Activated CD4-positive, alpha-beta T cell treated with anti-CD3 and anti-CD28 coated beads, Interleukin-2, Interleukin-4, amounts not matched to agents 100 ng/mL and 50 ng/mL, durations not matched to agents 16 hours and 8 hours (primary cell): Measurements from ENCODE around the gene LARGE1.
"Not testable (repeated sequence)": the region's sequence is repeated elsewhere in the genome, so short reads cannot be mapped to it uniquely, and the experiment has no call there.

Experiments
- DNase-seq: peaks from one replicate; pipeline ENCODE4 v3.0.0-alpha.2; 2020; ENCODE audit warnings: low spot score

The LARGE1 gene

GRCh38 chr22:33593818-33594217 lies 326.5 kb downstream of the LARGE1 start:
- no peak for DNase-seq

GRCh38 chr22:33591946-33592345 lies 328.3 kb downstream of the LARGE1 start:
- no peak for DNase-seq

DNA sequence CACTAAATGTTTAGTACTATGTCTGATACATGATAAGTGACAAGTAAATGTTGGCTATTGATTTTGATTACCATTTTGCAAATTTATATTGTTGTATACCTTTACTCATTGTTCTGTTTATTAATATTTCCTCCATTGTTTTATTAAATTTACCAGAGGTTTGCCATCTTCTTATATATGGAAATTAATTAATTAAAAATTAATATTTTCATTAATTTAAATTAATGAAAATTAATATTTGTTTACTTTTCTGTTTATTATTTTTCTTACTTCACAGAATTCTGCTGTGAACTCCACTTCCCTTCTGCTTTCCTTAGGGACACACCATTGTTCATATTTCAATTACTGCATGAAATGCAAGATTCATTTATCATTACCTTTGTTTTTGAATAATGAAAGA lies 331.0 kb downstream of the LARGE1 start:
- no peak for DNase-seq

GRCh38 chr22:33588860-33589259 lies 331.4 kb downstream of the LARGE1 start:
- no peak for DNase-seq

DNA sequence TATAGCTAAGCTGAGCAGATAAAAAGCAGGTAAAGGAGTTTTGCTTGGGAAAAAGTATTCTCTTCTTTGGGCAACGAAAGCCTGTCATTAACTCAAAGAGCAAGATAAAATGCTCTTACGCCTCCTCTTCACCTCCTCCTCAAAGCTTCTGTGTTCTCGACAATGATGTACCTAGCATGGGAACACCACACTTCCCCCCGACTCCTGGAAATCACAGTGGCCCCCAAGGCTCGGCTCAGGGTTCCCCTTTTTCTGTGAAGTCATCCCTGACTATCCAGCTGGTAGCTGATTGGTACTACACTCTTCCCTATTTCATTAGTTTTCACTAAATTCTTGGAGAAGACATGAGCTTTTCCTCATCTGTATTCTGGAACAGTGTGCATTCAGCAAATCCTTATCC lies 336.1 kb downstream of the LARGE1 start:
- no peak for DNase-seq

- DNase-seq: no peak
Observed at GRCh38 chr22:33582822-33583400, 337.4 kb downstream of the LARGE1 start.

DNA sequence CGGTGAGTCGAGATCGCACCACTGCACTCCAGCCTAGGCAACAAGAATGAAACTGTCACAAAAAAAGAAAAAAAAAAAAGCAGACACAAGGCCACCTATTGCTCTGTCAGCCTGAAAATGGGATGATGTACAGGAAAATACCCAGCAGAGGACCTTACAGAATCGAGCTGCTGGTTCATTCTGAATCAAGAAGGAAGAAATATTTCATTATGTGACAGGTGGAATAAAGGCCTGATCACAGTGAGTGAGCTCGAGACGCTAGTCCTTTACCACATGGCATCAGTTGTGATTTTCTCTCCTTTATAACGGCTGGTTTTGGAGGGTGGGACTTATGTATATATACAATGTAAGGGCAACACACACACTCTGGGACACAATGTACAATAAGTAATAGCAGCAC lies 340.0 kb downstream of the LARGE1 start:
- no peak for DNase-seq

- DNase-seq: peak; percentile 43
Observed at GRCh38 chr22:33579448-33580093, 340.7 kb downstream of the LARGE1 start.

DNA sequence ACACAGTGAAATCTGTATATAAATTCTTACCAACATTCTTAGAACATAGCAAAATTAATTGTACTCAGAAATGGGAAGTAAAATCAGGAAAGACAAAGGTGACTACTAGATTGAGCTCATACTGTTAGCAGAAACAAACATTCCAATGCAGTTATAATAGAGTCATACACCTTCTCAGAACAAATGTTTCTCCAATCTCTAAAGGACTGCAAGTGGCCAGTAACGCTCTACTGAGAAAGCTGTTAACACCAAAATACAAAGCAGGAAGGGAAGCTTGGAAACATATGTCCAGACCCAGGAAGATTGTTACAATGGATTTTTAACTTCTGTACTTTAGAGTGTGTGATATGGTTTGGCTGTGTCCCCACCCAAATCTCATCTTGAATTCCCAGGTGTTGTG lies 341.5 kb downstream of the LARGE1 start:
- DNase-seq: no peak

- no peak for DNase-seq
Observed at GRCh38 chr22:33577862-33578411, 342.3 kb downstream of the LARGE1 start.

GRCh38 chr22:33576205-33576604 lies 344.1 kb downstream of the LARGE1 start:
- no peak for DNase-seq

DNA sequence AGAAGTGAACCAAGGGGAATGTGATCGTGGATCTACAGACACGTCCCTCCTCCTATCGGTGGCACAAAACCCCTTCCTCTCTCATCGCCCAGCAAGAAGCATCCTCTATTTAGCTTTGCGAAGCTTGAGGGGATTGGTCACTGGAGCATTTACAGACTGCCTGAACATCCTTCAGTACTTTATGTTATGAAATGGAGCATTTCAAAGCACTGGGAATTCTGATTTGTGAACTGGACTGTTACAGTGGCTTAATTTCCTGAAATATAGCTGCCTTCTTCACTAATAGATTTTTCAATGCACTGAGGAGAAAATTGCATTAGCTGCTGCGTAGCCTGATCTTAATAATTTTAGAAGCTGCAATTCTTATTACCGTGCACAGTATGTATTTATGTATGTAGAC lies 344.5 kb downstream of the LARGE1 start:
- DNase-seq: no peak

DNA sequence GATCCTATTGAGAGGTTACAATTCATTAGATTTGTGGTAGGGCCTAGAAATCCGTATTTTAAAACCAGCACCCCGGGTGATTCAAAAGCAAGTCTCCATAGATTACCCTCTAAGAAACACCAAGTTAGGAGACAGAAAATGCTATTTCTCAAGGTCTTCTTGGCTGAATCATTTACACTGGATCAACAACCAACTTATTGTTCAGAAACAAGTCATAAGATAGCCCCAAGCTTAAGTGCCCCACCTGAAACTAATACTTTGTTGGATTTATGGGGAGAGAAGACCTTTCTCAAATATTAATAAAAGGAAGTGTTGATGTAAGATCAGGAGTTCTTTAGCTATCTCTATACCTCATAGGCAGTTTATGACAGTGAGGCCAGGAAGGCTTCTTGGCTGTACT lies 345.2 kb downstream of the LARGE1 start:
- no peak for DNase-seq

- DNase-seq: no peak
Observed at GRCh38 chr22:33573479-33573878, 346.8 kb downstream of the LARGE1 start.

GRCh38 chr22:33572086-33572485 lies 348.2 kb downstream of the LARGE1 start:
- no peak for DNase-seq

GRCh38 chr22:33570110-33570509 lies 350.2 kb downstream of the LARGE1 start:
- no peak for DNase-seq

DNA sequence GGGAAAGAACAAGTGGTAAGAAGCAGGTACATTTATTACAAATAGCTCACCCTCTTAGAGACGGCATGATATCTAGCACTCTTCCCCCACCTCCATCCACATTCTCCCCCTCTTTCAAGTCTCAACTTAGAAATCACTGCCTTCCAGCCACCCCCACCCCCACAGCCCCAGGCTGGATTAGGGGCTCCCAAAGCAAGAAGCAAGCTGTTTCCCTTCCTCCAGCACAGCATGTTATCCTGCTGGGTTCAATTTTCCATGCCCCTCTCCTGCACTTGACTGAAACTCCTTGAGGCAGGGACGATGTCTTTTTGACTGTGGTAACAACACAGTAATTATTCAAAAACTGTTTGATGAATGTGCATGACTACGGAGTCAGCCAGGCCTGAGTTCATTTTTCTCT lies 350.7 kb downstream of the LARGE1 start:
- DNase-seq: no peak

- DNase-seq: no peak
Observed at GRCh38 chr22:33569018-33569417, 351.3 kb downstream of the LARGE1 start.

DNA sequence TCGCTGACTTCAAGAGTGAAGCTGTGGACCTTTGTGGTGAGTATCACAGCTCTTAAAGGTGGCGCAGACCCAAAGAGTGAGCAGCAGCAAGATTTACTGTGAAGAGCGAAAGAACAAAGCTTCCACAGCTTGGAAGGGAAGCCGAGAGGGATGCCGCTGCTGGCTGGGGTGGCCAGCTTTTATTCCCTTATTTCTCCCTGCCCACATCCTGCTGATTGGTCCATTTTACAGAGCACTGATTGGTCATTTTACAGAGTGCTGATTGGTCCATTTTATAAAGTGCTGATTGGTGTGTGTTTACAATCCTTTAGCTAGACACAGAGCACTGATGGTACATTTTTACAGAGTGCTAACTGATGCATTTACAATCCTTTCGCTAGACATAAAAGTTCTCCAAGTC lies 353.8 kb downstream of the LARGE1 start:
- not testable (repeated sequence) for DNase-seq

- no peak for DNase-seq
Observed at GRCh38 chr22:33565580-33565995, 354.7 kb downstream of the LARGE1 start.

- DNase-seq: no peak
Observed at GRCh38 chr22:33564683-33565082, 355.6 kb downstream of the LARGE1 start.

DNA sequence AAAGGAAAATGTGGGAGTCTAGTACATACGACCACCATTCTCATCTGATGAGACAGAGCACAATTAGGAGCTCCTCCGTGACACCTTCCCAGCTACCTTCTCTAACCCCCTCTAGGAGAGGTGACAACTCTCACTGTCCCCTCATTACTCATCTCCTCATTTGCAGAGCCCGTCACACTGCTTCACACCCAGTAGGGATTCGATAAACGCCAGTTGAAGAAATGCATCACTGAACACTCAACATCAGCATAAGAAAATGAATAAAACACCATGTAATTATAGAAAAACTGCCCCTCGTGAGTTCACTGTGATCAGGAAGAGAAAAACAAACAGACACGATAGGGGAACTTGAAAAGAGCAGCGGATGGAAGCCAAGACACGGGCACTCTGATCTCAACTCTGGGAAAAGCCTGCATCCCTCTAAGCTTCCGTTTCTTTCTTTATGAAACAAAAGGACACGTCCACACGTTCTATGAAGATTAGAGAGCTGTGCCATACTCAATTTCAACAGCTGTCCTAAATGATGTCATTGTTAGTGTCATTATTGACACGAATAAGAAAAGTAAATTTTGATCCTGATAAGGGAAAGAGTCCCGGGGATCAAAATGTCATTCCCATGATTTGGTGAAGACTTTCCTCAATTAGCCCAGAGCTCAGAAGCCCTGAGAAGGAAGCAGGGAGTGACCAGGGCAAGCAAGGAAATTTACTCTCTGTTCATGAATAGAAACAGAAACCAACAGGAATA lies 356.9 kb downstream of the LARGE1 start:
- DNase-seq: no peak

GRCh38 chr22:33562501-33562900 lies 357.8 kb downstream of the LARGE1 start:
- no peak for DNase-seq
